Stimulated activated memory B cell treated with anti-CD40 and anti-IgM and Interleukin-4, amounts not matched to agents 10 μg/mL and 1 μg/mL and 100 μg/mL, for 72 hours (primary cell): Measurements from ENCODE around the gene TCOF1.

Source experiments
- ATAC-seq: fragments of 150-1000 bp; cut with Tn5 transposase; 2 replicates; pipeline ENCODE4 v1.10.0; 2021
- H3K27ac Mint-ChIP-seq: one replicate; pipeline ENCODE4 v1.8.0; 2022; ENCODE audit warnings: mild to moderate bottlenecking, mixed read lengths
- H3K27me3 Mint-ChIP-seq: one replicate; pipeline ENCODE4 v1.8.0; 2022; ENCODE audit warnings: mixed read lengths
- H3K36me3 Mint-ChIP-seq: one replicate; pipeline ENCODE4 v1.8.0; 2022; ENCODE audit warnings: mixed read lengths
- H3K4me1 Mint-ChIP-seq: one replicate; pipeline ENCODE4 v1.8.0; 2022; ENCODE audit warnings: mixed read lengths
- H3K4me3 Mint-ChIP-seq: one replicate; pipeline ENCODE4 v1.8.0; 2022; ENCODE audit warnings: mild to moderate bottlenecking, moderate library complexity, mixed read lengths
- H3K9me3 Mint-ChIP-seq: one replicate; pipeline ENCODE4 v1.8.0; 2022; ENCODE audit warnings: mixed read lengths

Gene TCOF1

GRCh38 chr5:150355791-150356190 is 1.7 kb upstream of the TCOF1 start:
- Mint-ChIP-seq H3K4me1 (peaks cover 40% of the 10 kb centered on the region), H3K27me3 (no peaks in the 10 kb centered on the region), H3K36me3 (peaks cover 11% of the 10 kb centered on the region), H3K9me3 (no peaks in the 10 kb centered on the region), H3K27ac (no peak overlapping the region), H3K4me3 (no peak overlapping the region)
- no peak for ATAC-seq

GRCh38 chr5:150356575-150357294 is 762 bp upstream of the TCOF1 start:
- ATAC-seq, result no peak
- Mint-ChIP-seq H3K36me3 (peaks cover 17% of the 10 kb centered on the region), H3K4me3 (peak overlapping the region; percentile 92), H3K9me3 (no peaks in the 10 kb centered on the region), H3K27me3 (no peaks in the 10 kb centered on the region), H3K27ac (peak overlapping the region; percentile 88), H3K4me1 (peaks cover 45% of the 10 kb centered on the region)

GRCh38 chr5:150358261-150359095 is 981 bp downstream of the TCOF1 start:
- peak overlapping the region; percentile 88 for H3K27ac Mint-ChIP-seq
- no peaks in the 10 kb centered on the region for H3K9me3 Mint-ChIP-seq
- H3K36me3 Mint-ChIP-seq, result peaks cover 28% of the 10 kb centered on the region
- ATAC-seq, result no peak
- peaks cover 51% of the 10 kb centered on the region for H3K4me1 Mint-ChIP-seq
- peak overlapping the region; percentile 92 for H3K4me3 Mint-ChIP-seq
- no peaks in the 10 kb centered on the region for H3K27me3 Mint-ChIP-seq

- no peak for ATAC-seq
- H3K4me3 Mint-ChIP-seq, result no peak overlapping the region
- H3K36me3 Mint-ChIP-seq, result peaks cover 46% of the 10 kb centered on the region
- H3K27ac Mint-ChIP-seq, result peak overlapping the region; percentile 48
- peaks cover 51% of the 10 kb centered on the region for H3K4me1 Mint-ChIP-seq
- H3K9me3 Mint-ChIP-seq, result no peaks in the 10 kb centered on the region
- no peaks in the 10 kb centered on the region for H3K27me3 Mint-ChIP-seq
These were observed 3.8 kb downstream of the TCOF1 start for GRCh38 chr5:150361301-150361700.

- Mint-ChIP-seq H3K4me1 (peaks cover 43% of the 10 kb centered on the region), H3K27me3 (no peaks in the 10 kb centered on the region), H3K27ac (no peak overlapping the region), H3K4me3 (no peak overlapping the region), H3K36me3 (peaks cover 57% of the 10 kb centered on the region), H3K9me3 (no peaks in the 10 kb centered on the region)
- ATAC-seq, result no peak
These were observed 5.7 kb downstream of the TCOF1 start for GRCh38 chr5:150363185-150363584.

- H3K4me1 Mint-ChIP-seq, result peaks cover 36% of the 10 kb centered on the region
- H3K27me3 Mint-ChIP-seq, result no peaks in the 10 kb centered on the region
- no peak for ATAC-seq
- H3K27ac Mint-ChIP-seq, result no peak overlapping the region
- no peak overlapping the region for H3K4me3 Mint-ChIP-seq
- no peaks in the 10 kb centered on the region for H3K9me3 Mint-ChIP-seq
- peaks cover 63% of the 10 kb centered on the region for H3K36me3 Mint-ChIP-seq
These were observed 6.5 kb downstream of the TCOF1 start for GRCh38 chr5:150364004-150364403.

GRCh38 chr5:150368526-150368925 is 11.0 kb downstream of the TCOF1 start:
- Mint-ChIP-seq H3K4me1 (no peaks in the 10 kb centered on the region), H3K9me3 (no peaks in the 10 kb centered on the region), H3K27me3 (no peaks in the 10 kb centered on the region), H3K27ac (no peak overlapping the region), H3K4me3 (no peak overlapping the region), H3K36me3 (peaks cover 74% of the 10 kb centered on the region)
- no peak for ATAC-seq

GRCh38 chr5:150372639-150373038 is 15.1 kb downstream of the TCOF1 start:
- Mint-ChIP-seq H3K9me3 (no peaks in the 10 kb centered on the region), H3K27me3 (no peaks in the 10 kb centered on the region), H3K4me3 (no peak overlapping the region), H3K36me3 (peaks cover 88% of the 10 kb centered on the region), H3K27ac (peak overlapping the region; percentile 22), H3K4me1 (no peaks in the 10 kb centered on the region)
- no peak for ATAC-seq

GRCh38 chr5:150374651-150375050 is 17.2 kb downstream of the TCOF1 start:
- no peak overlapping the region for H3K4me3 Mint-ChIP-seq
- no peak overlapping the region for H3K27ac Mint-ChIP-seq

GRCh38 chr5:150376799-150377771 is 19.6 kb downstream of the TCOF1 start:
- Mint-ChIP-seq H3K9me3 (no peaks in the 10 kb centered on the region), H3K27ac (peak overlapping the region; percentile 52), H3K27me3 (no peaks in the 10 kb centered on the region), H3K4me1 (no peaks in the 10 kb centered on the region), H3K4me3 (no peak overlapping the region), H3K36me3 (peaks cover 93% of the 10 kb centered on the region)
- ATAC-seq, result no peak

More at GRCh38 chr5:150374651-150375050, 17.2 kb downstream of the TCOF1 start:
- ATAC-seq, result no peak
- no peaks in the 10 kb centered on the region for H3K9me3 Mint-ChIP-seq
- peaks cover 91% of the 10 kb centered on the region for H3K36me3 Mint-ChIP-seq
- H3K27me3 Mint-ChIP-seq, result no peaks in the 10 kb centered on the region
- no peaks in the 10 kb centered on the region for H3K4me1 Mint-ChIP-seq

GRCh38 chr5:150377964-150378694 is 20.6 kb downstream of the TCOF1 start:
- Mint-ChIP-seq H3K27ac (no peak overlapping the region), H3K4me1 (no peaks in the 10 kb centered on the region), H3K9me3 (no peaks in the 10 kb centered on the region), H3K27me3 (no peaks in the 10 kb centered on the region), H3K36me3 (peaks cover 93% of the 10 kb centered on the region), H3K4me3 (no peak overlapping the region)
- no peak for ATAC-seq

GRCh38 chr5:150384701-150385100 is 27.2 kb downstream of the TCOF1 start:
- H3K9me3 Mint-ChIP-seq, result no peaks in the 10 kb centered on the region
- H3K4me1 Mint-ChIP-seq, result no peaks in the 10 kb centered on the region
- H3K27me3 Mint-ChIP-seq, result no peaks in the 10 kb centered on the region
- no peak overlapping the region for H3K27ac Mint-ChIP-seq
- peaks cover 69% of the 10 kb centered on the region for H3K36me3 Mint-ChIP-seq
- no peak overlapping the region for H3K4me3 Mint-ChIP-seq
- ATAC-seq, result no peak

- H3K36me3 Mint-ChIP-seq, result peaks cover 65% of the 10 kb centered on the region
- H3K27ac Mint-ChIP-seq, result no peak overlapping the region
- no peaks in the 10 kb centered on the region for H3K9me3 Mint-ChIP-seq
- no peaks in the 10 kb centered on the region for H3K4me1 Mint-ChIP-seq
- H3K4me3 Mint-ChIP-seq, result no peak overlapping the region
- H3K27me3 Mint-ChIP-seq, result no peaks in the 10 kb centered on the region
- no peak for ATAC-seq
These were observed 28.7 kb downstream of the TCOF1 start for GRCh38 chr5:150386024-150386855.
